ENCODE results near the gene CMTM6.

- TF ChIP-seq CTCF (IDR thresholded peaks at IDR 0.05) (no peak), POLR2A (IDR thresholded peaks at IDR 0.05) (no peak), POLR2AphosphoS5 (IDR thresholded peaks at IDR 0.05) (no peak)
Measured at GRCh38 chr3:32481791-32482631, 20.6 kb downstream of the CMTM6 start.

All from sigmoid colon (tissue), 4 donors.